ENCODE results near the gene SERPINE1.

GRCh38 chr7:101151908-101152651 is 25.2 kb downstream of the SERPINE1 start:
- TF ChIP-seq CTCF (IDR thresholded peaks at IDR 0.05) (no peak), POLR2A (IDR thresholded peaks at IDR 0.05) (no peak)
